Breast epithelium (tissue), 3 donors: Measurements from ENCODE around the gene NELL2.

Source experiments
- CTCF ChIP-seq, 3 donors: fragments of 450-650 bp; IDR thresholded peaks; one replicate each; pipeline ENCODE4 v1.5.1; 2016 to 2017; ENCODE audit warnings: antibody characterized with exemption in 3 of 3, mild to moderate bottlenecking in 3 of 3, moderate library complexity in 3 of 3
- POLR2A ChIP-seq: fragments of 450-650 bp; IDR thresholded peaks from one replicate; pipeline ENCODE4 v1.6.1; 2016; ENCODE audit warnings: antibody characterized with exemption, mild to moderate bottlenecking, moderate library complexity
- POLR2AphosphoS5 ChIP-seq, 3 donors: sonication (generic); formaldehyde crosslinking; IDR thresholded peaks; one replicate each; pipeline ENCODE4 v1.6.1; 2017; ENCODE audit warnings: antibody characterized with exemption in 3 of 3

- no peak for TF ChIP-seq CTCF (IDR thresholded peaks at IDR 0.05)
- TF ChIP-seq POLR2AphosphoS5 (IDR thresholded peaks at IDR 0.05) = no peak
- no peak for TF ChIP-seq POLR2A
These were observed 411.9 kb downstream of the NELL2 start for GRCh38 chr12:44464180-44464579.
